H7 (cell line): ENCODE measurements around the gene HAUS1. TPM values are rescaled to one million over a fixed set of nuclear protein-coding genes. Genes with fewer than 3 reads are reported as not detected.
"Not testable (repeated sequence)": the region's sequence is repeated elsewhere in the genome, so short reads cannot be mapped to it uniquely, and the experiment has no call there.

Experiments
- DNase-seq: peaks from one replicate; pipeline ENCODE4 v3.0.0; 2012
- H3K27me3 ChIP-seq: 2 replicates; pipeline ENCODE4 v1.6.0; 2011; ENCODE audit warnings: mild to moderate bottlenecking, low read length; ENCODE audit not compliant: control insufficient read depth, insufficient read depth
- H3K36me3 ChIP-seq: replicated peaks from 2 replicates; pipeline ENCODE4 v1.5.1; 2011; ENCODE audit warnings: low read length; ENCODE audit not compliant: control insufficient read depth, insufficient read depth
- H3K4me3 ChIP-seq: 2 replicates; pipeline ENCODE4 v1.5.1; 2011; ENCODE audit warnings: low read depth, mild to moderate bottlenecking, control low read depth, low read length, moderate library complexity; ENCODE audit not compliant: insufficient read depth
- total RNA-seq: library from RNA; depleted of rRNA; stranded (reverse); fragments of >200 nt; shearing (Covaris generic); gene quantifications from 2 replicates; pipeline ENCODE4 v1.2.3, GENCODE V29; 2014

Gene HAUS1
- total RNA-seq, 1 experiment from 2014 or later: 60.3 TPM

GRCh38 chr18:46072376-46072867 is 31.8 kb upstream of the HAUS1 start:
- Histone ChIP-seq H3K27me3 (peaks cover 28% of the 10 kb centered on the region), H3K36me3 (no peaks in the 10 kb centered on the region), H3K4me3 (peak overlapping the region; percentile 65)
- no peak for DNase-seq

- Histone ChIP-seq H3K4me3 (no peak overlapping the region), H3K36me3 (no peaks in the 10 kb centered on the region; the same call in 1 of the 2 replicates)
Measured at GRCh38 chr18:46072959-46073358, 31.2 kb upstream of the HAUS1 start.

GRCh38 chr18:46073474-46074331 is 30.5 kb upstream of the HAUS1 start:
- Histone ChIP-seq H3K36me3 (no peaks in the 10 kb centered on the region; the same call in 1 of the 2 replicates), H3K27me3 (peaks cover 28% of the 10 kb centered on the region), H3K4me3 (no peak overlapping the region)
- peak; percentile 71 for DNase-seq

More at GRCh38 chr18:46072959-46073358, 31.2 kb upstream of the HAUS1 start:
- peaks cover 28% of the 10 kb centered on the region for H3K27me3 ChIP-seq
- DNase-seq: no peak

- no peak for DNase-seq
Measured at GRCh38 chr18:46079336-46079735, 24.8 kb upstream of the HAUS1 start.

GRCh38 chr18:46080156-46080555 is 24.0 kb upstream of the HAUS1 start:
- H3K4me3 ChIP-seq: no peak overlapping the region
- no peak for DNase-seq
- no peaks in the 10 kb centered on the region for H3K27me3 ChIP-seq
- peaks cover 18% of the 10 kb centered on the region for H3K36me3 ChIP-seq

More at GRCh38 chr18:46079336-46079735, 24.8 kb upstream of the HAUS1 start:
- Histone ChIP-seq H3K27me3 (no peaks in the 10 kb centered on the region), H3K4me3 (no peak overlapping the region), H3K36me3 (peaks cover 15% of the 10 kb centered on the region)

- no peak for DNase-seq
- no peak overlapping the region for H3K4me3 ChIP-seq
- no peaks in the 10 kb centered on the region for H3K27me3 ChIP-seq
- H3K36me3 ChIP-seq: peaks cover 48% of the 10 kb centered on the region
Measured at GRCh38 chr18:46084431-46084830, 19.8 kb upstream of the HAUS1 start.

- H3K36me3 ChIP-seq: peaks cover 58% of the 10 kb centered on the region
- H3K4me3 ChIP-seq, DNase-seq, H3K27me3 ChIP-seq: not testable (repeated sequence)
Measured at GRCh38 chr18:46088501-46088900, 15.7 kb upstream of the HAUS1 start.

- H3K4me3 ChIP-seq: no peak overlapping the region
- peaks cover 18% of the 10 kb centered on the region for H3K36me3 ChIP-seq
- H3K27me3 ChIP-seq: no peaks in the 10 kb centered on the region
- no peak for DNase-seq
Measured at GRCh38 chr18:46095532-46095931, 8.7 kb upstream of the HAUS1 start.

GRCh38 chr18:46096651-46097300 is 7.4 kb upstream of the HAUS1 start:
- Histone ChIP-seq H3K4me3 (peak overlapping the region; percentile 74), H3K36me3 (peaks cover 10% of the 10 kb centered on the region), H3K27me3 (no peaks in the 10 kb centered on the region)
- DNase-seq: no peak

- Histone ChIP-seq H3K4me3 (peak overlapping the region; percentile 74), H3K36me3 (peaks cover 7% of the 10 kb centered on the region), H3K27me3 (no peaks in the 10 kb centered on the region)
- DNase-seq: no peak
Measured at GRCh38 chr18:46097431-46097800, 6.8 kb upstream of the HAUS1 start.

GRCh38 chr18:46097801-46098615 is 6.2 kb upstream of the HAUS1 start, which contains the start of gene ATP5F1A:
Gene ATP5F1A (minus strand): TSS chr18:46098296. CDS start chr18:46098231, 65 bp downstream.
- Histone ChIP-seq H3K4me3 (peak within 1 kb of the TSS; percentile 74), H3K36me3 (peaks cover 7% of the 10 kb centered on the region), H3K27me3 (no peaks in the 10 kb centered on the region)
- DNase-seq: peak; percentile 88

- DNase-seq: no peak
- Histone ChIP-seq H3K36me3 (peaks cover 4% of the 10 kb centered on the region), H3K4me3 (peak overlapping the region; percentile 74), H3K27me3 (no peaks in the 10 kb centered on the region)
Measured at GRCh38 chr18:46098616-46098933, 5.6 kb upstream of the HAUS1 start.

GRCh38 chr18:46099463-46099862 is 4.7 kb upstream of the HAUS1 start:
- H3K4me3 ChIP-seq: no peak overlapping the region
- H3K36me3 ChIP-seq: peaks cover 2% of the 10 kb centered on the region
- DNase-seq: no peak
- no peaks in the 10 kb centered on the region for H3K27me3 ChIP-seq

GRCh38 chr18:46109386-46109785 is 5.2 kb downstream of the HAUS1 start:
- no peak for DNase-seq
- Histone ChIP-seq H3K4me3 (no peak overlapping the region), H3K36me3 (peaks cover 5% of the 10 kb centered on the region), H3K27me3 (no peaks in the 10 kb centered on the region)
